ENCODE data around the gene FANCC.
A peak's percentile ranks its signal among the peaks of the same experiment; 100 is the strongest.

FANCC gene

GRCh38 chr9:95079461-95079860 lies 238.0 kb downstream of the FANCC start:
- peaks cover 19% of the 10 kb centered on the region for H3K4me1 ChIP-seq (ENCODE audit: control insufficient read depth, insufficient read depth, low read depth, low read length)
- WGBS, result 94% methylated on average over 10 of the region's 10 CpGs
- H3K4ac ChIP-seq (ENCODE audit: low read depth in 1 of 2, low read length in 2 of 2), result no peak overlapping the region

GRCh38 chr9:95078939-95079338 lies 238.6 kb downstream of the FANCC start:
- Histone ChIP-seq H3K4ac (ENCODE audit: low read depth in 1 of 2, low read length in 2 of 2) (no peak overlapping the region), H4K91ac (ENCODE audit: low read length) (no peak overlapping the region), H3K23ac (ENCODE audit: low read length in 2 of 2) (no peak overlapping the region), H2AK5ac (ENCODE audit: low read length, severe bottlenecking) (no peak overlapping the region), H2BK120ac (ENCODE audit: low read depth, low read length) (no peak overlapping the region), H3K27ac (ENCODE audit: low read length, poor library complexity, severe bottlenecking) (no peak overlapping the region), H3K18ac (ENCODE audit: low read depth in 1 of 2, low read length in 2 of 2) (no peak overlapping the region), H3K9me3 (ENCODE audit: control insufficient read depth, low read length) (no peaks in the 10 kb centered on the region), H3K27me3 (ENCODE audit: control insufficient read depth in 1 of 2, insufficient read depth in 1 of 2, low read length in 2 of 2) (no peaks in the 10 kb centered on the region), H3K79me1 (replicated peaks; ENCODE audit: low read length, poor library complexity, severe bottlenecking) (peaks cover 32% of the 10 kb centered on the region), H2AFZ (ENCODE audit: low read depth, low read length) (no peak overlapping the region), H2BK12ac (ENCODE audit: low read length in 2 of 2) (no peak overlapping the region), H4K8ac (ENCODE audit: low read length) (no peak overlapping the region), H3K4me3 (ENCODE audit: insufficient read depth in 1 of 2, low read depth in 1 of 2, low read length in 2 of 2) (no peak overlapping the region), H3K36me3 (ENCODE audit: control insufficient read depth in 1 of 2, insufficient read depth in 2 of 2, low read depth in 1 of 2, low read length in 2 of 2) (peaks cover 58 to 79% of the 10 kb centered on the region in 2 experiments), H2BK5ac (ENCODE audit: low read depth, low read length, poor library complexity, severe bottlenecking) (no peak overlapping the region), H2BK15ac (ENCODE audit: low read depth, poor library complexity, severe bottlenecking) (no peak overlapping the region), H3K4me2 (ENCODE audit: low read length, poor library complexity, severe bottlenecking) (no peak overlapping the region), H3K14ac (ENCODE audit: low read length in 2 of 2) (no peak overlapping the region), H3K4me1 (ENCODE audit: control insufficient read depth, insufficient read depth, low read depth, low read length) (peaks cover 19% of the 10 kb centered on the region), H3K9ac (ENCODE audit: low read length) (no peak overlapping the region)
- DNase-seq, result no peak
- whole genome bisulfite sequencing, result 73% methylated on average over 4 of the region's 6 CpGs

More at GRCh38 chr9:95079461-95079860, 238.0 kb downstream of the FANCC start:
- Histone ChIP-seq H4K91ac (ENCODE audit: low read length) (no peak overlapping the region), H3K18ac (ENCODE audit: low read depth in 1 of 2, low read length in 2 of 2) (no peak overlapping the region), H3K4me2 (ENCODE audit: low read length, poor library complexity, severe bottlenecking) (no peak overlapping the region), H3K9me3 (ENCODE audit: control insufficient read depth, low read length) (no peaks in the 10 kb centered on the region), H3K23ac (ENCODE audit: low read length in 2 of 2) (no peak overlapping the region), H3K9ac (ENCODE audit: low read length) (no peak overlapping the region), H2BK15ac (ENCODE audit: low read depth, poor library complexity, severe bottlenecking) (no peak overlapping the region), H2BK5ac (ENCODE audit: low read depth, low read length, poor library complexity, severe bottlenecking) (no peak overlapping the region), H3K4me3 (ENCODE audit: insufficient read depth in 1 of 2, low read depth in 1 of 2, low read length in 2 of 2) (no peak overlapping the region), H3K27ac (ENCODE audit: low read length, poor library complexity, severe bottlenecking) (no peak overlapping the region), H4K8ac (ENCODE audit: low read length) (no peak overlapping the region), H3K14ac (ENCODE audit: low read length in 2 of 2) (no peak overlapping the region), H2BK12ac (ENCODE audit: low read length in 2 of 2) (no peak overlapping the region), H2AFZ (ENCODE audit: low read depth, low read length) (no peak overlapping the region), H3K79me1 (replicated peaks; ENCODE audit: low read length, poor library complexity, severe bottlenecking) (peaks cover 35% of the 10 kb centered on the region), H3K36me3 (ENCODE audit: control insufficient read depth in 1 of 2, insufficient read depth in 2 of 2, low read depth in 1 of 2, low read length in 2 of 2) (peaks cover 58 to 78% of the 10 kb centered on the region in 2 experiments), H3K27me3 (ENCODE audit: control insufficient read depth in 1 of 2, insufficient read depth in 1 of 2, low read length in 2 of 2) (no peaks in the 10 kb centered on the region), H2BK120ac (ENCODE audit: low read depth, low read length) (no peak overlapping the region), H2AK5ac (ENCODE audit: low read length, severe bottlenecking) (no peak overlapping the region)
- no peak for DNase-seq

DNA sequence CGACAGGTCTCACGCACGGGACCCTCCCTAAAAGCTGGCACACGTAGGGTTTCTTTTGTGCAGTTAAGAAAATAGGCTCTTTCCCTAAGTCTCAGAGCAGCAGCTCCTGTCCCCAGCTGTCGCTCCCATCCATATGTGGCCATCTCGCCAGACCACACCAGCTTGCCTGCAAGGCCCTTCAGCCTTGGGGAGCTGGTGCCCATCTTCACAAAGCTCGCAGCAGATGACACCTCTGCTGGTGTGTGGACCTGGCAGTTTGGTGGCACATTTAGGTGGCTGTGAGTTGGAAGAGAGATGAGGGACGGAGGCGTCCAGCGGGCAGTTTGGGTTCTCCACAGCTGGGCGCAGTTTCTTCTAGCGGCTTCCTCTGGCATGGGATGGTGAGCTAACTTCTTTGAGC lies 239.0 kb downstream of the FANCC start:
- Histone ChIP-seq H4K91ac (ENCODE audit: low read length) (peak overlapping the region; percentile 34), H2BK15ac (ENCODE audit: low read depth, poor library complexity, severe bottlenecking) (no peak overlapping the region), H3K9ac (ENCODE audit: low read length) (no peak overlapping the region), H2AK5ac (ENCODE audit: low read length, severe bottlenecking) (no peak overlapping the region), H2BK120ac (ENCODE audit: low read depth, low read length) (no peak overlapping the region), H3K27ac (ENCODE audit: low read length, poor library complexity, severe bottlenecking) (no peak overlapping the region), H3K4me2 (ENCODE audit: low read length, poor library complexity, severe bottlenecking) (no peak overlapping the region), H3K14ac (ENCODE audit: low read length in 2 of 2) (no peak overlapping the region), H3K4me1 (ENCODE audit: control insufficient read depth, insufficient read depth, low read depth, low read length) (peaks cover 19% of the 10 kb centered on the region), H3K23ac (ENCODE audit: low read length in 2 of 2) (no peak overlapping the region), H2AFZ (ENCODE audit: low read depth, low read length) (no peak overlapping the region), H2BK12ac (ENCODE audit: low read length in 2 of 2) (no peak overlapping the region), H3K27me3 (ENCODE audit: control insufficient read depth in 1 of 2, insufficient read depth in 1 of 2, low read length in 2 of 2) (no peaks in the 10 kb centered on the region), H3K4ac (ENCODE audit: low read depth in 1 of 2, low read length in 2 of 2) (no peak overlapping the region), H3K9me3 (ENCODE audit: control insufficient read depth, low read length) (no peaks in the 10 kb centered on the region), H2BK5ac (ENCODE audit: low read depth, low read length, poor library complexity, severe bottlenecking) (no peak overlapping the region), H3K36me3 (ENCODE audit: control insufficient read depth in 1 of 2, insufficient read depth in 2 of 2, low read depth in 1 of 2, low read length in 2 of 2) (peaks cover 56 to 80% of the 10 kb centered on the region in 2 experiments), H3K79me1 (replicated peaks; ENCODE audit: low read length, poor library complexity, severe bottlenecking) (peaks cover 31% of the 10 kb centered on the region), H3K18ac (ENCODE audit: low read depth in 1 of 2, low read length in 2 of 2) (peak overlapping the region in 1 of 2 experiments; percentile 11), H3K4me3 (ENCODE audit: insufficient read depth in 1 of 2, low read depth in 1 of 2, low read length in 2 of 2) (no peak overlapping the region), H4K8ac (ENCODE audit: low read length) (no peak overlapping the region)
- no peak for DNase-seq
- WGBS, result 97% methylated on average over 12 of the region's 12 CpGs

DNA sequence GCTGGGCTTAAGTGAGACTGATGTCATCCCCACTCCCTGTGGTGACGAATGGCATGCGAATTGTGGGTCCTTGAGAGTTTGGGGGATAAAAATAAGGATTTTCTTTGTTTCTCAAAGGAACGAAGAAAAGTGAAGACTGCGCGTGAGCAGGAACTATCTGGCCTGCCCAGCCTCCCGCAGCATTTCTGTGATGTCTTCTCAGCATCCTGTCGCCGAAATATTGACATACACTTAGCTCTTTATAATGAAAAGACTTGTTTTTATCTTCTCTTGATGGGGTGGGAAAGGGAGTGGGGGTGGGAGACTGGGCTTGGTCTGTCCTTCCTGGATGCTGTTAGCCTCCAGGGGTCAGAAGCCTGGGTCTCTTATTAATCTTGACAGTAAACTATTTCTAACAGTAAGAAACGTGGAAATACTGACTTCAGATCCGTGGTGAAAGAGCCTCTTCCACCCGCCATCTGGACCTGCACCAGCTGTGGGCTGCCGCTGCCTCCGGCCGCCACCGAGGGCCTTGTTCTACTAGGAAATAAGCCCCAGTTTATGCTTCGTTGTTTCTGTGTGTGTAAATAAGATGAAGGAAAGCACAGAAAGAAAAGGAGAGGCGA lies 239.6 kb downstream of the FANCC start:
- no peaks in the 10 kb centered on the region for H3K27me3 ChIP-seq (ENCODE audit: control insufficient read depth in 1 of 2, insufficient read depth in 1 of 2, low read length in 2 of 2)
- H4K91ac ChIP-seq (ENCODE audit: low read length), result no peak overlapping the region
- peaks cover 50 to 80% of the 10 kb centered on the region in 2 experiments for H3K36me3 ChIP-seq (ENCODE audit: control insufficient read depth in 1 of 2, insufficient read depth in 2 of 2, low read depth in 1 of 2, low read length in 2 of 2)
- no peak overlapping the region for H3K18ac ChIP-seq (ENCODE audit: low read depth in 1 of 2, low read length in 2 of 2)
- no peaks in the 10 kb centered on the region for H3K9me3 ChIP-seq (ENCODE audit: control insufficient read depth, low read length)
- no peak overlapping the region for H3K4me3 ChIP-seq (ENCODE audit: insufficient read depth in 1 of 2, low read depth in 1 of 2, low read length in 2 of 2)
- H2AK5ac ChIP-seq (ENCODE audit: low read length, severe bottlenecking), result no peak overlapping the region
- H3K23ac ChIP-seq (ENCODE audit: low read length in 2 of 2), result no peak overlapping the region
- no peak for DNase-seq
- H2AFZ ChIP-seq (ENCODE audit: low read depth, low read length), result no peak overlapping the region
- H3K79me1 ChIP-seq (replicated peaks; ENCODE audit: low read length, poor library complexity, severe bottlenecking), result peaks cover 29% of the 10 kb centered on the region
- H2BK5ac ChIP-seq (ENCODE audit: low read depth, low read length, poor library complexity, severe bottlenecking), result no peak overlapping the region
- WGBS, result 93% methylated on average over 12 of the region's 17 CpGs
- H3K4ac ChIP-seq (ENCODE audit: low read depth in 1 of 2, low read length in 2 of 2), result no peak overlapping the region
- no peak overlapping the region for H3K27ac ChIP-seq (ENCODE audit: low read length, poor library complexity, severe bottlenecking)
- H3K9ac ChIP-seq (ENCODE audit: low read length), result no peak overlapping the region
- no peak overlapping the region for H3K14ac ChIP-seq (ENCODE audit: low read length in 2 of 2)
- H3K4me2 ChIP-seq (ENCODE audit: low read length, poor library complexity, severe bottlenecking), result no peak overlapping the region
- H4K8ac ChIP-seq (ENCODE audit: low read length), result no peak overlapping the region
- H2BK120ac ChIP-seq (ENCODE audit: low read depth, low read length), result no peak overlapping the region
- peaks cover 20% of the 10 kb centered on the region for H3K4me1 ChIP-seq (ENCODE audit: control insufficient read depth, insufficient read depth, low read depth, low read length)
- no peak overlapping the region for H2BK15ac ChIP-seq (ENCODE audit: low read depth, poor library complexity, severe bottlenecking)
- H2BK12ac ChIP-seq (ENCODE audit: low read length in 2 of 2), result no peak overlapping the region

All from mesenchymal stem cell (in vitro differentiated cells and primary cell).